ENCODE data around the gene INPP5A. TPM values are rescaled to one million over a fixed set of nuclear protein-coding genes. Genes with fewer than 3 reads are reported as not detected.

Gene INPP5A
- total RNA-seq, 1 experiment from 2014 or later: 14.7 TPM

GRCh38 chr10:132802694-132803320, 265.2 kb downstream of the INPP5A start:
- H3K9me3 Mint-ChIP-seq (ENCODE audit: unreplicated experiment): no peaks in the 10 kb centered on the region
- no peak overlapping the region for H3K27ac Mint-ChIP-seq (ENCODE audit: low read depth, unreplicated experiment)
- H3K36me3 Mint-ChIP-seq (ENCODE audit: insufficient read depth, unreplicated experiment): no peaks in the 10 kb centered on the region
- intact Hi-C loops (cut with micrococcal nuclease): no loop called here
- ChIA-PET CTCF (interaction anchor here (0.5 to 0.6 kb wide), 2 partner anchors 578 to 764 kb away, joined by 3 to 4 read pairs; no protein-coding TSS in a partner anchor), POLR2A (no interaction called here)
- H3K27me3 Mint-ChIP-seq (ENCODE audit: insufficient read depth, unreplicated experiment): no peaks in the 10 kb centered on the region
- no TSS peak for BruUV-seq (replicated peaks)
- TF ChIP-seq CTCF (IDR thresholded peaks at IDR 0.05; ENCODE audit: unreplicated experiment): no peak
- no peak overlapping the region for H3K4me3 Mint-ChIP-seq (ENCODE audit: unreplicated experiment)
- H3K4me1 Mint-ChIP-seq (ENCODE audit: insufficient read depth, unreplicated experiment): no peaks in the 10 kb centered on the region
- no peak for DNase-seq (ENCODE audit: unreplicated experiment)

GRCh38 chr10:132803416-132804210, 266.0 kb downstream of the INPP5A start:
- ChIA-PET POLR2A (no interaction called here), CTCF (no interaction called here)
- H3K36me3 Mint-ChIP-seq (ENCODE audit: insufficient read depth, unreplicated experiment): no peaks in the 10 kb centered on the region
- no peak for DNase-seq (ENCODE audit: unreplicated experiment)
- no peaks in the 10 kb centered on the region for H3K9me3 Mint-ChIP-seq (ENCODE audit: unreplicated experiment)
- intact Hi-C loops (cut with micrococcal nuclease): no loop called here
- H3K27me3 Mint-ChIP-seq (ENCODE audit: insufficient read depth, unreplicated experiment): no peaks in the 10 kb centered on the region
- no TSS peak for BruUV-seq (replicated peaks)
- H3K27ac Mint-ChIP-seq (ENCODE audit: low read depth, unreplicated experiment): no peak overlapping the region
- no peak overlapping the region for H3K4me3 Mint-ChIP-seq (ENCODE audit: unreplicated experiment)
- no peak for TF ChIP-seq CTCF (IDR thresholded peaks at IDR 0.05; ENCODE audit: unreplicated experiment)
- H3K4me1 Mint-ChIP-seq (ENCODE audit: insufficient read depth, unreplicated experiment): no peaks in the 10 kb centered on the region

- DNase-seq (ENCODE audit: unreplicated experiment): no peak
- intact Hi-C loops (cut with micrococcal nuclease): no loop called here
- H3K36me3 Mint-ChIP-seq (ENCODE audit: insufficient read depth, unreplicated experiment): no peaks in the 10 kb centered on the region
- no peak overlapping the region for H3K4me3 Mint-ChIP-seq (ENCODE audit: unreplicated experiment)
- BruUV-seq (replicated peaks): no TSS peak
- no peaks in the 10 kb centered on the region for H3K4me1 Mint-ChIP-seq (ENCODE audit: insufficient read depth, unreplicated experiment)
- TF ChIP-seq CTCF (IDR thresholded peaks at IDR 0.05; ENCODE audit: unreplicated experiment): no peak
- H3K27ac Mint-ChIP-seq (ENCODE audit: low read depth, unreplicated experiment): no peak overlapping the region
- POLR2A ChIA-PET: no interaction called here
- CTCF ChIA-PET: no interaction called here
- H3K9me3 Mint-ChIP-seq (ENCODE audit: unreplicated experiment): no peaks in the 10 kb centered on the region
- peaks cover 5% of the 10 kb centered on the region for H3K27me3 Mint-ChIP-seq (ENCODE audit: insufficient read depth, unreplicated experiment)
Measured at GRCh38 chr10:132804287-132804686, 266.7 kb downstream of the INPP5A start.

GRCh38 chr10:132804785-132805426, 267.3 kb downstream of the INPP5A start:
- H3K27me3 Mint-ChIP-seq (ENCODE audit: insufficient read depth, unreplicated experiment): peaks cover 11% of the 10 kb centered on the region
- no peak overlapping the region for H3K27ac Mint-ChIP-seq (ENCODE audit: low read depth, unreplicated experiment)
- intact Hi-C loops (cut with micrococcal nuclease): no loop called here
- no peaks in the 10 kb centered on the region for H3K4me1 Mint-ChIP-seq (ENCODE audit: insufficient read depth, unreplicated experiment)
- BruUV-seq (replicated peaks): no TSS peak
- no peaks in the 10 kb centered on the region for H3K36me3 Mint-ChIP-seq (ENCODE audit: insufficient read depth, unreplicated experiment)
- no peak for DNase-seq (ENCODE audit: unreplicated experiment)
- no peak for TF ChIP-seq CTCF (IDR thresholded peaks at IDR 0.05; ENCODE audit: unreplicated experiment)
- no peaks in the 10 kb centered on the region for H3K9me3 Mint-ChIP-seq (ENCODE audit: unreplicated experiment)
- ChIA-PET CTCF (no interaction called here), POLR2A (no interaction called here)
- H3K4me3 Mint-ChIP-seq (ENCODE audit: unreplicated experiment): no peak overlapping the region
